ENCODE measurements around the gene STAM2.
"Not testable (repeated sequence)": the region's sequence is repeated elsewhere in the genome, so short reads cannot be mapped to it uniquely, and the experiment has no call there.

STAM2 gene

DNA sequence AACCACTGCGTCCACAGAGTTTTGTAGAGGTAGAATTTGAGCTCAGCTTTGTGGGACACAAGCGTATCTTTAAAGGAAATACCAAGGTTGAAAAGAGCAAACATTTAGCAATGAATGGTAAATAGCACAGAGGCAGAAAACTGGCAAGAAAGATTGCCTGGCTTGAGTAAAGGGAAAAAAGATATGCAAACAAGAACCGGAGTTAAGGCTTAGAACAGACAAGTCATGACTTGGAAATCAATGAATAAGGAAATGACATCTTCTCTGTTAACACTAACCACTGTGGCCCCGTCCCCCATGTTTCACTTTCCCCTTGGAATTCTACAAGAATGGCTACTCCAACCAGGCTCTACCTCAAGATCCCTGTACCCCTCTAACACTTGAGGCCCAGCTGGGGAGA, 3.8 kb downstream of the STAM2 start:
- no peak for DNase-seq

DNA sequence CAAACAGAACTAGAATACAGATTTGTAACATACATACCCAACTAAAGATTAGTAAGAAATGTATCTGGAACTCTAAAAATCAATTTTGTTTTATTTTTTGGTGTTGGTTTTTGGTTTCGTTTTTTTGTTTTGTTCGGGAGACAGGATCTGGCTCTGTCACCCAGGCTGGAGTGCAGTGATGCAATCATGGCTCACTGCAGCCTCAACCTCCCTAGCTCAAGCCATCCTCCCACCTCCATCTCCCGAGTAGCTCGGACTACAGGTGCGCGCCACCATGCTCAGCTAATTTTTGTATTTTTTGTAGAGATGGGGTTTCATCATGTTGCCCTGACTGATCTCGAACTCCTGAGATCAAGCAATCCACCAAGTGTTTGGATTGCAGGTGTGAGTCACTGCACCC, 6.4 kb downstream of the STAM2 start:
- not testable (repeated sequence) for DNase-seq

DNA sequence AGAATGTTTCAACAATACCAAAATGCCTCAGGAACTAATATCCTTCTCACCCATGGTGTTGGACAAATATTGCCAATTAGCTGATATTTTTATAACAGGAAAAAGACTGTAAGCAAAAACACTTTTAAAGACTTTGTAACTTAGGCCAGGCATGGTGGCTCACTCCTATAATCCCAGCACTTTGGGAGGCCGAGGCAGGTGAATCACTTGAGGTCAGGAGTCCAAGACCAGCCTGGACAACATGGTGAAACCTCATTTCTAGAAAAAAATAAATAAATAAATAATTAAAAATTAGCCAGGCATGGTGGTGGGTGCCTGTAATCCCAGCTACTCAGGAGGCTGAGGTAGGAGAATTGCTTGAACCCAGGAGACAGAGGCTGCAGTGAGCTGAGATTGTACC, 8.1 kb downstream of the STAM2 start:
- DNase-seq, result not testable (repeated sequence)

GRCh38 chr2:152167065-152167464, 8.5 kb downstream of the STAM2 start:
- no peak for DNase-seq

DNA sequence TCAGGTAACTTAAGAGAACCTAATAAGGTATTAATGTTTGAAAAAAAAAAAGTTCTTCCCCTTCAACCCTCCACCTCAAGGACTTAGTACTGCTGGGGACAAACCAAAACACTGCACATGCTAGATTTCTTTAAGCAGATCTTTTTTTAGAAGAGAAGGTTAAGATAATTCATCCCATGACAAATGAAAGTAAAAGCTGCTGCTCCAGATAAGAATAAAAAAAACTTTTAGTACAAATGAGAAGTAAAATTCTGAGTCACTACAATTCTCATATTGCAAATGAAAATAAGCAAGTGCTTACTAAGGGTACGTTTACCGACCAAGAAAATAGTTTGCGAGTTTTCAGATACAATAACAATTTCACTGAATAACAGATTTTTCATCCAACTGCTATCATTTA, 8.9 kb downstream of the STAM2 start:
- no peak for DNase-seq

GRCh38 chr2:152165780-152166179, 9.8 kb downstream of the STAM2 start:
- no peak for DNase-seq

DNA sequence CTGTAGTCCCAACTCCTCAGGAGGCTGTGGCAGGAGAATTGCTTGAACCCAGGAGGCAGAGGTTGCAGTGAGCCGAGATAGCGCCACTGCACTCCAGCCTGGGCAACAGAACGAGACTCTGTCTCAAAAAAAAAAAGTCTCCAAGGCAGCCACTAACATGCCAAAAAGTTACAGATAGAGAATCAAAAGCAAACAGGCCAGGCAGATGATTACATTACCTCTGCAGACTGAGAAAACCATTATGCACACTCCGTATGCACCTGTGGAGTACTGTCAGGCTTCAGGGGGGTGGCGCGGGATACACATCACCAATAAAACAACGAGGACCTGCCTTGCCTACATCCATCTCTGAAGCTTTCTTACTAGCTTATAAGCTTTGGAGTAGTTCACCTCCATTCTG, 10.3 kb downstream of the STAM2 start:
- no peak for DNase-seq

DNA sequence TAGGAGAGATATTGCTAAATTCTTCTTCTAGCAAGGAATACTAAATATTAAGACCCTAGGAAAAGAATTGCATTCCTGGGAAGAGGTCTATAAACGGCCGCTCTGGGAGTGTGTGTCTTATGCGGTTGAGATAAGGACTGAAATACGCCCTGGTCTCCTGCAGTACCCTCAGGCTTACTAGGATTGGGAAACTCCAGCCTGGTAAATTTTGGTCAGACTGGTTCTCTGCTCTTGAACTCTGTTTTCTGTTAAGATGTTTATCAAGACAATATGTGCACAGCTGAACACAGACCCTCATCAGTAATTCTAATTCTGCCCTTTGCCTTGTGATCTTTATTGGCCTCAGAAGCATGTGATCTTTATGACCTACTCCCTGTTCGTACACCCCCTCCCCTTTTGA, 11.9 kb downstream of the STAM2 start:
- DNase-seq, result not testable (repeated sequence)

DNA sequence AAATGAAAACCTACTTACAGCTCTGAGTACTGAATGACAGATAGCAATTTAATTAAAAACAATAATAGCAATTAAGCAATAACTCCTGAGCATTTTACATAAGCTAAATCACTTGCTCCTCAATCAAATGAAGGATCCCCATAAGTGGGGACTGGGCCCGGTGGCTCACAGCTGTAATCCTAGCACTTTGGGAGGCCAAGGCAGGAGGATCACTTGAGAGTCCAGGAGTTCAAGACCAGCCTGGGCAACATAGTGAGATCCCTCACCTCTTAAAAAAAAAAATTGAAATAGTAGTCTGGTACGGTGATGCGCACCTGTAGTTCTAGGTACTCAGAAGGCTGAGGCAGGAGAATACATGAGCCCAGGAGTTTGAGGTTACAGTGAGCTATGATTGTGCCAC, 13.4 kb downstream of the STAM2 start:
- DNase-seq, result no peak

DNA sequence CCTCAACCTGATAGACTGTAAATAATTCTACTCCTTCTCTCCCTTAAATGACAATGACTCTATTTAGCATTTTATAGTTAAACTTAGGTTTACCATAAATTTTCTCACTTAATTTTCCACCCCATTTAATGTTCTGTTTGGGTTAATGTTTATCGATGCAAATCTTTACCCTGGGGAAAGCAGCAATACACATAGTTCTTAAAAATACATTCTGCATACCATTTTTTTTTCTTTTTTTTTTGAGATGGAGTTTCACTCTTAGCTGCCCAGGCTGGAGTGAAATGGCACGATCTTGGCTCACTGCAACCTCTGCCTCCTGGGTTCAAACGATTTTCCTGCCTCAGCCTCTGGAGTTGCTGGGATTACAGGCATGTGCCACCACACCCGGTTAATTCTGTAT, 14.0 kb downstream of the STAM2 start:
- no peak for DNase-seq

- DNase-seq, result not testable (repeated sequence)
Measured at GRCh38 chr2:152160378-152160777, 15.2 kb downstream of the STAM2 start.

GRCh38 chr2:152157253-152157652, 18.3 kb downstream of the STAM2 start:
- DNase-seq, result no peak

DNA sequence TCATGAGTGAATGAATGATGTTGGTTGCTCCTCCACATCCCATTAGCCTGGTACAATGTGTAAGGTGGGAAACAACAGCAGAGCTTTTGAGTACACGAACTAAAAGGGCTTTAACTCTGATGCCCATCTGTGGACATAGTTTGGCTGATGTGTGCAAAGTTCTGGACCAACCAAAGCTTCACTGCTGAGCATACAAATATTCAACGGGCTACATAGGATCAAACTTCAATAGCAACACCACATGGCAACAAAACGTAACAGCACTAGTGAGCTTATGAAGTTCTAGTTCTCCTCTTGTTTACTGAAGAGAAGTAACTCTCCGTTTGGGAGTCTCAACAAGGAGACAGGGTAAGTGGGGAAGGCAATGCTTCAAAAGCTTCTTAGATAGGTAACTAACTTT, 20.4 kb downstream of the STAM2 start:
- no peak for DNase-seq

- DNase-seq, result no peak
Measured at GRCh38 chr2:152154462-152154861, 21.1 kb downstream of the STAM2 start.

DNA sequence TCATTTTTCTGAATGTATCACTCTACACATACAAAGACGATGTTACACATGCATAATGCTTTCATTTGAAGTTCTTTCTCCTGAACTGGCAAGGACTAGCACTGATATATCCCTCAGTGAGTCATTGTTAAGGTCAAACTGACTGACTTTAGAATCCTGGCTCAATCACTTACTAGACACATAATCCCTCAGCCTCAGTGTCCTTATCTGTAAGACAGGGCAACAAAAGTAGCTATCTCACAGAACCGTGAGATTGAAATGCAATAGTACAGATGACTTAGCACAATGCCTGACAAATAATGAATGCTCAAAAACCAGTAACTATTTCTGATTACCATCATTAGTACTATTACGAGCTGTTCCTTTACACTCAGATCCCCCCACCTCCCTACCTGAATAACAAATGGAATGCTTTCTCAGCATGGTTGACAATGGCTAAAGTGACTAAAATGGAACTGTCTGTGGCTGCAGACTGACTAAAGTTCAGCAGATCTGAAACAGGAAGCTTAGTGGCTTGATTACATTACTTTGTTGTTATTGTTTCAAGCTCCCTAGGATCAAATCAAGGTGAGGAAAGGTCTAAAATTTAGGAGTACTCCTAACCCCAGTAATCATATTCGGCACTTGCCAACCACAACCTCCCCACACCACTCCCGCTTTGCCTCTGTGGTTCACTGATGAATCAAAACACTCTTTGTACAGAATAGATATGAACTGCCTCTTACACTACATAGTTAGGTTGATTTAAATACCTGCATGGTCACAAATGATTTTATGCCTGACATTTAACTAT, 40.9 kb downstream of the STAM2 start:
- DNase-seq, result peak; percentile 19 to 32

DNA sequence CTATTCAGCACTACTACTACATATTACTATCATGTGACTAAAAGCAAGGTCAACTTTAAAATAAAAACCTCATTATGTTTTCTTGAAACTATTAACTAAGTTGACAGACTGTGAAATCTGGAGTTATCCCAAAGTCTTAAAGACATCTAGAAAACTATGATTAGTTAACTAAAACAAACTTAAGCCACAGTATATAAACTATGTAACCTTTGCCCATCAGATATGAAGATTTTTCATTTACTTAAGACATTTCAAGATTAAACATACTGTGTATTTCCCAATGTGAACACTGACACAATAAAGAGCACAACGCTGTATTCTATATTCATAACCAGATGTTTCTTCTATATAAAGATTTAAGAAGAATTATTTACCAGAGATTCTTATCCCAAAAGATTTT, 43.3 kb downstream of the STAM2 start:
- no peak for DNase-seq

- DNase-seq, result no peak
Measured at GRCh38 chr2:152127628-152128027, 47.9 kb downstream of the STAM2 start.

DNA sequence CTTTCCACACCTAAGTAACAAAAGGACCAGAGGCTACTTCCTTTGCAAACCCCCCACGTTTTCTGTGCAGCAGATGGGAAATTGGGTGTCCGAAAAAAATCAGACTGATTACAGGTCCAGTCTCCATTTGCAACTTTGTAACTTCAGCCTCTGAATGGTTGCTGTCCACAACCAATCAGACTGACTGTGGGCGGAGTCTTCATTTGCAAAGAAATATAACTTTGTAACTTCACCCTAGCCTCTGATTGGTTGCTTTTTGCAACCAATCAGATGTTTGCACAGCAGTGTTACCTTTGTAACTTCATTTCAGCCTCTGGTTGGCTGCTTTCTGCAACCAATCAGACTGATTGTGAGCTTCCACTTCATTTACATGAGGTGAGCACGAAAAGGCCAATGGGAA, 48.9 kb downstream of the STAM2 start:
- no peak for DNase-seq

GRCh38 chr2:152122161-152122560, 53.4 kb downstream of the STAM2 start:
- no peak for DNase-seq

- DNase-seq, result no peak
Measured at GRCh38 chr2:152120430-152120829, 55.1 kb downstream of the STAM2 start.

- no peak for DNase-seq
Measured at GRCh38 chr2:152115952-152116351, 59.6 kb downstream of the STAM2 start.

DNA sequence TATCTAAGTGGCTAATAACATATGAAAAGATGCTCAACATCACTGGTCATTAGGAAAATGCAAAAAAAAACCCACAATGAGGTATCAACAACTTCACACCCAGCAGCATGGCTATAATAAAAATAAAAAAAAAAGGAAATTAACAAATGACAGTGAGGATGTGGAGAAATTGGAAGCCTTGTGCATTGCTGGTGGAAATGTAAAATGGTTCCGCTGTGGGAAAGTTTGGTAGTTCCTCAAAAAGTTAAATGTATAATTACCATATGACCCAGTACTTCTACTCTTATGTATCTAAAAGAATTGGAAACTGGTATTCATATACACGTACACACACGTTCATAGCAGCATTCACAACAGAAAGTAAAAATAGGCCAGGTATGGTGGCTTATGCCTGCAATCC, 61.2 kb downstream of the STAM2 start:
- no peak for DNase-seq

- DNase-seq, result not testable (repeated sequence)
Measured at GRCh38 chr2:152107140-152107539, 68.4 kb downstream of the STAM2 start.

DNA sequence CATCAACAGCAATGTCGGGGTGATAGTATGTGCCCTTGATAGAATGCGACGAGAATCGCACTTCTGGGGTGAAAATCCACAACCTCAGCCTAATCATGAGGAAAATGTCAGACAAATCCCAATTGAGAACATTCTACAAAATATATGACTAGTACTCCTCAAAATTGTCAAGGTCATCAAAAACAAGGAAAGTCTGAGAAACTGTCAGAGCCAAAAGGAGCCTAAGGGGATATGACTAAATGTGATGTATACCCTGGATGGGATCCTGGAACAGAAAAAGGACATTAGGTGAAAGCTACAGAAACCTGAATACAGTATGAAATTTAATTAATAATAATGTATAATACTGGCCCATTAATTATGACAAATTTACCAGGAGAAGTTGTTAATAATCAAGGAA, 69.1 kb downstream of the STAM2 start:
- no peak for DNase-seq

GRCh38 chr2:152103271-152103670, 72.3 kb downstream of the STAM2 start:
- DNase-seq, result no peak

All from stimulated activated CD4-positive, alpha-beta T cell treated with anti-CD3 and anti-CD28 coated beads, Interleukin-2, amount 100 ng/mL, for 24 hours (primary cell).